Esophagus muscularis mucosa (tissue), 4 donors: ENCODE measurements around the gene MARF1. TPM values are rescaled to one million over a fixed set of nuclear protein-coding genes. Genes with fewer than 3 reads are reported as not detected.

ENCODE experiments used
- DNase-seq: peaks from one replicate; pipeline ENCODE4 v3.0.0-alpha.2; 2017; ENCODE audit errors: extremely low spot score
- H3K27ac ChIP-seq, 4 donors: fragments of 200-600 bp; sonication (generic); replicated peaks in 1 of 4; 1 replicate in 3 of 4; 2 replicates in 1 of 4; pipeline ENCODE4 v1.5.1; 2016 to 2019; ENCODE audit warnings: mild to moderate bottlenecking in 1 of 4
- H3K27me3 ChIP-seq, 4 donors: fragments of 200-600 bp; sonication (generic); one replicate each; pipeline versions ENCODE4 v1.5.1 to v1.6.0; 2016 to 2019
- H3K36me3 ChIP-seq, 4 donors: fragments of 200-600 bp; sonication (generic); one replicate each; pipeline ENCODE4 v1.5.1; 2016 to 2019
- H3K4me1 ChIP-seq, 4 donors: fragments of 200-600 bp; sonication (generic); one replicate each; pipeline ENCODE4 v1.5.1; 2016 to 2019
- H3K4me3 ChIP-seq, 4 donors: fragments of 200-600 bp; sonication (generic); 1 replicate in 2 of 4; 2 replicates in 2 of 4; pipeline ENCODE4 v1.5.1; 2016 to 2019; ENCODE audit warnings: mild to moderate bottlenecking in 4 of 4, moderate library complexity in 1 of 4
- H3K9me3 ChIP-seq, 4 donors: fragments of 200-600 bp; sonication (generic); 1 replicate in 3 of 4; 2 replicates in 1 of 4; pipeline ENCODE4 v1.5.1; 2016 to 2019
- EP300 ChIP-seq: sonication (generic); formaldehyde crosslinking; IDR thresholded peaks from one replicate; pipeline ENCODE4 v1.6.1; 2017; ENCODE audit warnings: antibody characterized with exemption
- POLR2A ChIP-seq: fragments of 450-650 bp; IDR thresholded peaks from one replicate; pipeline ENCODE4 v1.6.1; 2017; ENCODE audit warnings: antibody characterized with exemption, moderate library complexity, mild to moderate bottlenecking, low read depth
- POLR2AphosphoS5 ChIP-seq, 2 donors: sonication (generic); formaldehyde crosslinking; IDR thresholded peaks; one replicate each; pipeline ENCODE4 v1.6.1; 2017; ENCODE audit warnings: antibody characterized with exemption in 2 of 2
- WGBS: methylation state at CpG from one replicate; pipeline ENCODE4 v1.1.5; 2018; 5-methylcytosine and 5-hydroxymethylcytosine counted together
- intact Hi-C: fragments of 100-400 bp; cut with DNase I; formaldehyde crosslinking; loops from one replicate; pipeline ENCODE4 v1.15.1; 2023
- total RNA-seq, 4 donors: library from RNA; depleted of rRNA; stranded (reverse); fragments of >200 nt; gene quantifications; one replicate each; pipeline versions ENCODE4 v1.1.0 to v1.2.1, GENCODE V29; 2016
- TF ChIP-seq, protein P1 (sequence below), 3 experiments: fragments of 200-600 bp in 2 of 3; fragments of 450-650 bp in 1 of 3; sonication (generic) in 2 of 3; IDR thresholded peaks; one replicate each; pipeline ENCODE4 v1.5.1; 2017 to 2019; ENCODE audit warnings: antibody characterized with exemption in 3 of 3, mild to moderate bottlenecking in 2 of 3, moderate library complexity in 1 of 3

The MARF1 gene
- total RNA-seq, 4 donors from 2014 or later: 36.6 to 57.3 (median 52.0) TPM

DNA sequence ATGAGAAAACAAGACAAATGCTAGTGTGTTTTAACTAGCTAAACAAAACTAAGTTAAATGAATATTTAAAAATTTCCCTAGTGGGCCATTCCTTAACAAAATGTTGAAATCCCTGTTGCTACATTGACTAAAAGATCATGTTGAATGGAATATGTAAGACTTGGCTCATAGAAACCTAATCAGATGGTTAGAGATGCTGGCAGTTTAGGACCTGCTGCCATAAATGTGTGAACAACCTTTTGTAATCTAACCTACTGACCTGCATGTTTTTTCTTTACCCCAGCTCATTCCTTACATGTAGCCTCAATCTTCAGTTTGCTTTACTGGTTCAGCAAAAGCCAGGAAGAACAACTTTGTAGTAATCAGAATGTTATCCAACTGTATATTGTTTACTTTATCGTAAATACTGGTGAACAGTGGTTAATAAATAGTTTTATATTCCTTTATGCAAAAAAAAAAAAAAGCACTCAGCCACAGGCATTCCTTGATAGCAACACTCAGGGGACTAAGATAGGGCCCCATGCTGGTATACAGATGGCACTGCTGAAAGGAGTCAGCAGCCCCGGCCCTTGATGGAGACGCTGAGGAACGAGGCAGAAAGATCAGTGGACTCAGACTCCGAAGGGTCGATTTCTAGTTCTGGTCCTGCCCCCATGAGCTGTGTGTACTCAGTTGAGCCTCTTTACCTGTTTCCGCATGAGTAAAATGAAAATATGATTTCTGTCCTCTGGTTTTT lies 78.2 kb downstream of the MARF1 start:
- DNase-seq: no peak
- no peaks in the 10 kb centered on the region for H3K9me3 ChIP-seq
- H3K27ac ChIP-seq: no peak overlapping the region
- no peaks in the 10 kb centered on the region for H3K27me3 ChIP-seq
- H3K36me3 ChIP-seq: peaks cover 0 to 21% (median 7%) of the 10 kb centered on the region in 4 donors
- H3K4me1 ChIP-seq: peaks cover 0 to 7% (median 0%) of the 10 kb centered on the region in 4 donors
- 95% methylated on average over 7 of the region's 7 CpGs for WGBS
- intact Hi-C loops: no loop called here
- H3K4me3 ChIP-seq: no peak overlapping the region
- TF ChIP-seq POLR2AphosphoS5 (IDR thresholded peaks at IDR 0.05) (no peak), POLR2A (no peak), EP300 (no peak)
- TF ChIP-seq, protein P1, sequence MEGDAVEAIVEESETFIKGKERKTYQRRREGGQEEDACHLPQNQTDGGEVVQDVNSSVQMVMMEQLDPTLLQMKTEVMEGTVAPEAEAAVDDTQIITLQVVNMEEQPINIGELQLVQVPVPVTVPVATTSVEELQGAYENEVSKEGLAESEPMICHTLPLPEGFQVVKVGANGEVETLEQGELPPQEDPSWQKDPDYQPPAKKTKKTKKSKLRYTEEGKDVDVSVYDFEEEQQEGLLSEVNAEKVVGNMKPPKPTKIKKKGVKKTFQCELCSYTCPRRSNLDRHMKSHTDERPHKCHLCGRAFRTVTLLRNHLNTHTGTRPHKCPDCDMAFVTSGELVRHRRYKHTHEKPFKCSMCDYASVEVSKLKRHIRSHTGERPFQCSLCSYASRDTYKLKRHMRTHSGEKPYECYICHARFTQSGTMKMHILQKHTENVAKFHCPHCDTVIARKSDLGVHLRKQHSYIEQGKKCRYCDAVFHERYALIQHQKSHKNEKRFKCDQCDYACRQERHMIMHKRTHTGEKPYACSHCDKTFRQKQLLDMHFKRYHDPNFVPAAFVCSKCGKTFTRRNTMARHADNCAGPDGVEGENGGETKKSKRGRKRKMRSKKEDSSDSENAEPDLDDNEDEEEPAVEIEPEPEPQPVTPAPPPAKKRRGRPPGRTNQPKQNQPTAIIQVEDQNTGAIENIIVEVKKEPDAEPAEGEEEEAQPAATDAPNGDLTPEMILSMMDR (IDR thresholded peaks at IDR 0.05): no peak

DNA sequence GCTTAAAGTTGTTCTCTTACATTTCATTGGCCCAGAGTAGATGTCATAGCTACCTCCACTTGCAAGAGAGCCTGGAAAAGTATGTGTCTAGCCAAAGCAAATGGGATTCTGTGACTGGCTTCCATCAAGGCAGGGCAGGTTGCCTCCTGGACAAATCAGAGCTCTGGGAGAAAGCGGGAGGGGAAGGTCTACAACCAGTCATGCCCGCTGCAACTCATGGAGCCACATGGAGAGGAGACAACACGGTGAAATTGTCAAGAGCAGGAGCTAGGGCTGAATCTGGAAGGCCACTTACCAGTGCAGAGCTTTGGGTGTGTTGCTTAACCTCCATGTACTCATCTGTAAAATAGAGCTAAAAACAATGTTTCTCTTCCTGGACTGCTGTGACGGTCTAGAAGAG lies 83.8 kb downstream of the MARF1 start:
- 98% methylated on average over 4 of the region's 4 CpGs for WGBS
- Histone ChIP-seq H3K27ac (no peak overlapping the region), H3K4me1 (peaks cover 0 to 6% (median 0%) of the 10 kb centered on the region in 4 donors), H3K9me3 (no peaks in the 10 kb centered on the region), H3K4me3 (no peak overlapping the region), H3K27me3 (no peaks in the 10 kb centered on the region), H3K36me3 (peaks cover 0 to 7% (median 0%) of the 10 kb centered on the region in 4 donors)
- intact Hi-C loops: loop anchor here (10.0 kb wide), 1 partner anchor 74 kb away; no protein-coding TSS in a partner anchor
- no peak for DNase-seq
- no peak for TF ChIP-seq POLR2AphosphoS5 (IDR thresholded peaks at IDR 0.05)
- no peak for TF ChIP-seq POLR2A
- TF ChIP-seq, protein P1 (IDR thresholded peaks at IDR 0.05): no peak
- no peak for TF ChIP-seq EP300

DNA sequence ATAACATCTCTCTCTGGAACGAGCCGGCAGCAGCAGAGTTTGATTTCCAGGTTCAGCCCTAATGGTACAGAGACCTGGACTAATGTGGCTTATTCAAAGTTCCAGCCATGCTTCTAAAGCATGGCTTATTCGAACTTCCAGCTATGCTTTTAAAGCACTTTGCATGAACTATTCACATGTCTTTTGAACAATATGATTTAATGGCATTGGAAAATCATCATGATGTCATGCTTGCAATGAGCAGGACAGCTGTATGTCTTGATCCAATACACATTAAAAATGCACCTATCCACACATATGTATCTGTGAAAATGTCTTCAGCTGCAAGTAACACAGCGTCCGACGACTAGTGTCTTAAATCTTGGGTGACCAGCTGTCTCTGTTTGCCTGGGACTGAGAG lies 85.7 kb downstream of the MARF1 start:
- H3K27me3 ChIP-seq: no peaks in the 10 kb centered on the region
- H3K4me1 ChIP-seq: peaks cover 0 to 9% (median 4%) of the 10 kb centered on the region in 4 donors
- H3K36me3 ChIP-seq: peaks cover 0 to 7% (median 0%) of the 10 kb centered on the region in 4 donors
- H3K9me3 ChIP-seq: no peaks in the 10 kb centered on the region
- no peak overlapping the region for H3K27ac ChIP-seq
- TF ChIP-seq POLR2A: no peak
- TF ChIP-seq EP300: no peak
- TF ChIP-seq POLR2AphosphoS5 (IDR thresholded peaks at IDR 0.05): no peak
- TF ChIP-seq, protein P1 (IDR thresholded peaks at IDR 0.05): no peak
- no peak overlapping the region for H3K4me3 ChIP-seq
- intact Hi-C loops: loop anchor here (10.0 kb wide), 1 partner anchor 72 kb away; no protein-coding TSS in a partner anchor
- WGBS: 98% methylated on average over 6 of the region's 6 CpGs
- DNase-seq: no peak

DNA sequence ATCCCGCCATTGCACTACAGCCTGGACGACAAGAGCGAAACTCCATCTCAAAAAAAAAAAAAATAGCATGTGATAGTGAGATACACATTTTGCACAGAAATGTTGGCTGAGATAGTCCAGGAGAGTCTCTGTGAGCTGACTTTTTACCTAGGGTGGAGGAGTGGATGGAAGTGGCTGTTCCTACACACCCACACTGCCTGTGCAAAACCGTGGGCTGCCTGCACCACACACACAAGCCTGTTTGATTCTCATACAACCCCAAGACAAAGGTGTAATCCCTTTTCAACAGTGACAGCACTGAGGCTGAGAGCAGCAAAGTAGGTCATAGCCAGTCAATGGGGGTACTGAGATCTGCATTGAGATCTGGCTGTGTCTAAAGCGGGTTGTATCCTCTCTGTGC lies 86.8 kb downstream of the MARF1 start:
- H3K9me3 ChIP-seq: no peaks in the 10 kb centered on the region
- TF ChIP-seq POLR2A (no peak), POLR2AphosphoS5 (IDR thresholded peaks at IDR 0.05) (no peak), EP300 (no peak)
- TF ChIP-seq, protein P1 (IDR thresholded peaks at IDR 0.05): no peak
- WGBS: 95% methylated on average over 5 of the region's 5 CpGs
- H3K4me3 ChIP-seq: no peak overlapping the region
- no peak for DNase-seq
- intact Hi-C loops: loop anchor here (10.0 kb wide), 1 partner anchor 71 kb away; no protein-coding TSS in a partner anchor
- no peak overlapping the region for H3K27ac ChIP-seq
- peaks cover 0 to 7% (median 0%) of the 10 kb centered on the region in 4 donors for H3K36me3 ChIP-seq
- H3K27me3 ChIP-seq: no peaks in the 10 kb centered on the region
- peaks cover 0 to 14% (median 7%) of the 10 kb centered on the region in 4 donors for H3K4me1 ChIP-seq
